Measurements from ENCODE around the gene SCN2B. TPM values are rescaled to one million over a fixed set of nuclear protein-coding genes. Genes with fewer than 3 reads are reported as not detected.

Gene SCN2B
- total RNA-seq, 2 experiments from 2014 or later, result not detected

DNA sequence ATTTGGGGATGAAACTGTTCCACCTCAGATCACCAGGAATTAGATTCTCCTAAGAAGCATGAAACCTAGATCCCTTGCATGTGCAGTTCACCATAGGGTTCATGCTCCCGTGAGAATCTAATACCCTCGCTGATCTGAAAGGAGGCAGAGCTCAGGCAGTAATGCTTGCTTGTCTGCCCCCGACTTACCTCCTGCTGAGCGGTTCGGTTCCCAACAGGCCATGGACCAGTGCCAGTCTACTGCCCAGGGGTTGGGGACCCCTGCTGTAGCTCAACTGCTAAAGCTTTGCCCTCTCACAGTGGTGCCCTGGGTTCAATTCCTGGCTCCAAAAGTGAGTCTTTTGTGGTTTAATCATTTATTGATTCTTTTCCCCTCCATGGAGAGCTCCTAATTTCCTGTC is 45.0 kb upstream of the SCN2B start:
- Histone ChIP-seq H3K9me3 (ENCODE audit: control insufficient read depth in 1 of 2, insufficient read depth in 1 of 2, low read length in 2 of 2) (no peaks in the 10 kb centered on the region), H3K4me3 (ENCODE audit: low read length) (no peak overlapping the region), H3K36me3 (ENCODE audit: insufficient read depth, low read length) (peaks cover 6% of the 10 kb centered on the region), H3K4me1 (ENCODE audit: insufficient read depth, low read length) (peaks cover 78% of the 10 kb centered on the region), H3K27me3 (ENCODE audit: control insufficient read depth in 1 of 2, insufficient read depth in 2 of 2, low read length in 2 of 2) (no peaks in the 10 kb centered on the region), H3K27ac (ENCODE audit: low read depth in 1 of 2, low read length in 2 of 2) (peak overlapping the region in 1 of 2 donors; percentile 35)
- intact Hi-C loops (cut with DNase I, micrococcal nuclease), result loop anchor here in 1 of 2 experiments (2.0 to 5.0 kb wide), 2 partner anchors 19 to 36 kb away; no protein-coding TSS in a partner anchor
- peaks cover 15% of the 10 kb centered on the region for H3K36me3 Mint-ChIP-seq (ENCODE audit: low read depth)
- H3K4me3 Mint-ChIP-seq, result peak overlapping the region; percentile 12
- ChIA-PET POLR2A (interaction anchor here (0.7 to 1.6 kb wide), 6 partner anchors 9 to 181 kb away, joined by 3 to 5 read pairs (median 3); partner anchors contain the start of gene MPZL3), CTCF (interaction anchor here (0.8 to 5.1 kb wide), 3 partner anchors 11 to 25 kb away, joined by 4 to 24 read pairs (median 6); no protein-coding TSS in a partner anchor)
- no peak for ATAC-seq (ENCODE audit: poor library complexity)
- no peak for DNase-seq
- no peaks in the 10 kb centered on the region for H3K9me3 Mint-ChIP-seq
- TF ChIP-seq, protein P1, sequence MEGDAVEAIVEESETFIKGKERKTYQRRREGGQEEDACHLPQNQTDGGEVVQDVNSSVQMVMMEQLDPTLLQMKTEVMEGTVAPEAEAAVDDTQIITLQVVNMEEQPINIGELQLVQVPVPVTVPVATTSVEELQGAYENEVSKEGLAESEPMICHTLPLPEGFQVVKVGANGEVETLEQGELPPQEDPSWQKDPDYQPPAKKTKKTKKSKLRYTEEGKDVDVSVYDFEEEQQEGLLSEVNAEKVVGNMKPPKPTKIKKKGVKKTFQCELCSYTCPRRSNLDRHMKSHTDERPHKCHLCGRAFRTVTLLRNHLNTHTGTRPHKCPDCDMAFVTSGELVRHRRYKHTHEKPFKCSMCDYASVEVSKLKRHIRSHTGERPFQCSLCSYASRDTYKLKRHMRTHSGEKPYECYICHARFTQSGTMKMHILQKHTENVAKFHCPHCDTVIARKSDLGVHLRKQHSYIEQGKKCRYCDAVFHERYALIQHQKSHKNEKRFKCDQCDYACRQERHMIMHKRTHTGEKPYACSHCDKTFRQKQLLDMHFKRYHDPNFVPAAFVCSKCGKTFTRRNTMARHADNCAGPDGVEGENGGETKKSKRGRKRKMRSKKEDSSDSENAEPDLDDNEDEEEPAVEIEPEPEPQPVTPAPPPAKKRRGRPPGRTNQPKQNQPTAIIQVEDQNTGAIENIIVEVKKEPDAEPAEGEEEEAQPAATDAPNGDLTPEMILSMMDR (IDR thresholded peaks at IDR 0.05), result no peak
- peaks cover 92% of the 10 kb centered on the region for H3K4me1 Mint-ChIP-seq (ENCODE audit: low read depth)
- H3K27me3 Mint-ChIP-seq, result no peaks in the 10 kb centered on the region
- H3K27ac Mint-ChIP-seq, result no peak overlapping the region

GRCh38 chr11:118219732-118220131 is 43.3 kb upstream of the SCN2B start:
- Mint-ChIP-seq H3K4me1 (ENCODE audit: low read depth) (peaks cover 97% of the 10 kb centered on the region), H3K27me3 (no peaks in the 10 kb centered on the region), H3K4me3 (peak overlapping the region; percentile 17), H3K27ac (no peak overlapping the region), H3K36me3 (ENCODE audit: low read depth) (peaks cover 19% of the 10 kb centered on the region), H3K9me3 (no peaks in the 10 kb centered on the region)
- no peaks in the 10 kb centered on the region for H3K27me3 ChIP-seq (ENCODE audit: control insufficient read depth in 1 of 2, insufficient read depth in 2 of 2, low read length in 2 of 2)
- no peak for DNase-seq
- intact Hi-C loops (cut with DNase I, micrococcal nuclease), result loop anchor here (2.0 to 5.0 kb wide), 4 partner anchors 17 to 88 kb away; partner anchors contain the start of gene MPZL3 (in 1 of the 2)
- H3K36me3 ChIP-seq (ENCODE audit: insufficient read depth, low read length), result peaks cover 5% of the 10 kb centered on the region
- H3K27ac ChIP-seq (ENCODE audit: low read depth in 1 of 2, low read length in 2 of 2), result peak overlapping the region in 1 of 2 donors; percentile 15
- POLR2A ChIA-PET, result no interaction called here
- CTCF ChIA-PET, result interaction anchor here (1.0 to 2.1 kb wide), 3 partner anchors 21 to 76 kb away, joined by 3 to 11 read pairs (median 4); no protein-coding TSS in a partner anchor
- no peaks in the 10 kb centered on the region for H3K9me3 ChIP-seq (ENCODE audit: control insufficient read depth in 1 of 2, insufficient read depth in 1 of 2, low read length in 2 of 2)
- H3K4me3 ChIP-seq (ENCODE audit: low read length), result peak overlapping the region; percentile 15
- ATAC-seq (ENCODE audit: poor library complexity), result no peak
- TF ChIP-seq, protein P1 (IDR thresholded peaks at IDR 0.05), result no peak
- H3K4me1 ChIP-seq (ENCODE audit: insufficient read depth, low read length), result peaks cover 77% of the 10 kb centered on the region

DNA sequence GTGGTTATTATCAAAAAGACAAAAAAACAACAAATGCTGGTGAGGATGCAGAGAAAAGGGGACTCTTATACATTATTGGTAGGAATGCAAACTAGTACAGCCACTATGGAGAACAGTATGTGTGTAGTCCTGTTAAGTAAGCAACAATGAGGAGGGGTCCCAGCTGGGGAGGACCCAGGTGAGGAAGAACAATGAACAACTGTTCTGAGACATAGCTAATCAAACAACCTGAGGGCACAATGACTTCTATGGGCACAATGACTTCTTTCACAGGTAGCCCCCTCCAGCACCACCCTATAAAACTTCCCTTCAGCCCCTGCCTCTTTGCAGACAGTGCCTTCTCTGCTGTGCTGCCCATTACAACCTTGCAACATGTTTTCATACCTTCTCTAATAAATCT is 42.8 kb upstream of the SCN2B start:
- Histone ChIP-seq H3K36me3 (ENCODE audit: insufficient read depth, low read length) (peaks cover 7% of the 10 kb centered on the region), H3K27ac (ENCODE audit: low read depth in 1 of 2, low read length in 2 of 2) (peak overlapping the region in 1 of 2 donors; percentile 15), H3K4me3 (ENCODE audit: low read length) (no peak overlapping the region), H3K27me3 (ENCODE audit: control insufficient read depth in 1 of 2, insufficient read depth in 2 of 2, low read length in 2 of 2) (no peaks in the 10 kb centered on the region), H3K9me3 (ENCODE audit: control insufficient read depth in 1 of 2, insufficient read depth in 1 of 2, low read length in 2 of 2) (no peaks in the 10 kb centered on the region), H3K4me1 (ENCODE audit: insufficient read depth, low read length) (peaks cover 80% of the 10 kb centered on the region)
- Mint-ChIP-seq H3K36me3 (ENCODE audit: low read depth) (peaks cover 21% of the 10 kb centered on the region), H3K4me3 (peak overlapping the region; percentile 17), H3K9me3 (no peaks in the 10 kb centered on the region), H3K27me3 (no peaks in the 10 kb centered on the region), H3K27ac (no peak overlapping the region), H3K4me1 (ENCODE audit: low read depth) (peaks cover 98% of the 10 kb centered on the region)
- TF ChIP-seq, protein P1 (IDR thresholded peaks at IDR 0.05), result no peak
- intact Hi-C loops (cut with DNase I, micrococcal nuclease), result loop anchor here in 1 of 2 experiments (5.0 kb wide), 2 partner anchors 33 to 88 kb away; partner anchors contain the start of gene MPZL3
- ChIA-PET CTCF (interaction anchor here (1.0 to 2.1 kb wide), 3 partner anchors 21 to 77 kb away, joined by 3 to 11 read pairs (median 4); no protein-coding TSS in a partner anchor), POLR2A (interaction anchor here (1.0 kb wide), 2 partner anchors 8 to 28 kb away, joined by 3 to 4 read pairs; no protein-coding TSS in a partner anchor)
- no peak for DNase-seq
- ATAC-seq (ENCODE audit: poor library complexity), result no peak
